ENCODE data around the gene SMYD3. TPM values are rescaled to one million over a fixed set of nuclear protein-coding genes. Genes with fewer than 3 reads are reported as not detected.

The SMYD3 gene
- total and polyA plus RNA-seq, 2 donors (not counting 1 experiment from before 2014, with no cell fraction given) = 9.7 to 37.2 TPM

DNA sequence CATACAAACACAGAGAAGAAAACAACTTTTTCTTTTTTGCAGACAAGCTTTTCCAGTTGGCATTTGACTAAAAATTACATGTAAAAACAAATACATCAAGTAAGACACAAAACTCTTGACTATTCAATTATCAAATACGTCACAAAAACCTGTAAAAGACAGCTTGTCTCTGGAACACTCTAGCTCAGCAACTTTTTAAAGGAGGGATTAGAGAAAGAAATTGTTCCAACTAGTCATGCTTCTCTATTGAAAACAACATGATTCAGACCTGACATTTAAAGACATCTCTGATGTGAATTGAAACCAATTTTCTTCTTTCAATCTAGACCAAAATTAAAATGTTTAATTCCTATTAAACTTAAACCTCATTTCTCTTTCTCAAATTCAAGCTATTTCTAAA lies 30.3 kb downstream of the SMYD3 start:
- ChIA-PET CTCF (interaction anchor here (1.4 kb wide), 1 partner anchor 21 kb away, joined by 4 read pairs; no protein-coding TSS in a partner anchor), POLR2A (no interaction called here)
- H3K4me3 ChIP-seq (ENCODE audit: control extremely low read depth in 1 of 5, extremely low read depth in 1 of 5, insufficient read depth in 1 of 5, low read depth in 2 of 5, low read length in 4 of 5) = no peak overlapping the region
- no peak for TF ChIP-seq EZH2 (IDR thresholded peaks at IDR 0.05; ENCODE audit: borderline replicate concordance, insufficient read depth, low read depth, low read length, poor library complexity, severe bottlenecking)
- TF ChIP-seq, protein P1, sequence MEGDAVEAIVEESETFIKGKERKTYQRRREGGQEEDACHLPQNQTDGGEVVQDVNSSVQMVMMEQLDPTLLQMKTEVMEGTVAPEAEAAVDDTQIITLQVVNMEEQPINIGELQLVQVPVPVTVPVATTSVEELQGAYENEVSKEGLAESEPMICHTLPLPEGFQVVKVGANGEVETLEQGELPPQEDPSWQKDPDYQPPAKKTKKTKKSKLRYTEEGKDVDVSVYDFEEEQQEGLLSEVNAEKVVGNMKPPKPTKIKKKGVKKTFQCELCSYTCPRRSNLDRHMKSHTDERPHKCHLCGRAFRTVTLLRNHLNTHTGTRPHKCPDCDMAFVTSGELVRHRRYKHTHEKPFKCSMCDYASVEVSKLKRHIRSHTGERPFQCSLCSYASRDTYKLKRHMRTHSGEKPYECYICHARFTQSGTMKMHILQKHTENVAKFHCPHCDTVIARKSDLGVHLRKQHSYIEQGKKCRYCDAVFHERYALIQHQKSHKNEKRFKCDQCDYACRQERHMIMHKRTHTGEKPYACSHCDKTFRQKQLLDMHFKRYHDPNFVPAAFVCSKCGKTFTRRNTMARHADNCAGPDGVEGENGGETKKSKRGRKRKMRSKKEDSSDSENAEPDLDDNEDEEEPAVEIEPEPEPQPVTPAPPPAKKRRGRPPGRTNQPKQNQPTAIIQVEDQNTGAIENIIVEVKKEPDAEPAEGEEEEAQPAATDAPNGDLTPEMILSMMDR (IDR thresholded peaks at IDR 0.05) = no peak
- no peaks in the 10 kb centered on the region for H3K27me3 ChIP-seq (replicated peaks in 1 of 4; ENCODE audit: control extremely low read depth in 1 of 4, control insufficient read depth in 3 of 4, insufficient read depth in 4 of 4, low read length in 3 of 4)
- no peak overlapping the region for H3K4me2 ChIP-seq (replicated peaks; ENCODE audit: low read depth, low read length, poor library complexity, severe bottlenecking)
- H3K27ac ChIP-seq (ENCODE audit: low read length in 2 of 2) = no peak overlapping the region
- no peak overlapping the region for H2AFZ ChIP-seq (ENCODE audit: insufficient read depth, low read depth, low read length, poor library complexity, severe bottlenecking)
- no peak for ATAC-seq (ENCODE audit: low read depth)
- intact Hi-C loops (cut with micrococcal nuclease) = no loop called here
- no peak overlapping the region for H3K4me3 Mint-ChIP-seq
- no peak overlapping the region for H3K9ac ChIP-seq (ENCODE audit: low read length)
- H3K27ac Mint-ChIP-seq = no peak overlapping the region
- no peak for DNase-seq
- H3K4me1 ChIP-seq (ENCODE audit: control insufficient read depth in 2 of 2, insufficient read depth in 2 of 2, low read length in 2 of 2) = no peaks in the 10 kb centered on the region
- H3K9me3 Mint-ChIP-seq (ENCODE audit: insufficient read depth) = no peaks in the 10 kb centered on the region
- H3K36me3 ChIP-seq (replicated peaks in 1 of 2; ENCODE audit: control extremely low read depth in 1 of 2, control insufficient read depth in 1 of 2, extremely low read depth in 1 of 2, insufficient read depth in 2 of 2, low read length in 1 of 2) = no peaks in the 10 kb centered on the region
- no peaks in the 10 kb centered on the region for H3K27me3 Mint-ChIP-seq
- H3K4me1 Mint-ChIP-seq = peaks cover 9% of the 10 kb centered on the region
- peaks cover 17% of the 10 kb centered on the region for H3K79me2 ChIP-seq (ENCODE audit: control insufficient read depth, insufficient read depth, low read length)
- no peaks in the 10 kb centered on the region for H3K9me3 ChIP-seq (ENCODE audit: control extremely low read depth in 1 of 3, control insufficient read depth in 2 of 3, insufficient read depth in 1 of 3, low read length in 2 of 3)
- H4K20me1 ChIP-seq (ENCODE audit: control insufficient read depth, insufficient read depth, low read length, poor library complexity, severe bottlenecking) = no peaks in the 10 kb centered on the region
- no CpG with 5 or more reads among the region's 1 CpG for WGBS (ENCODE audit: insufficient coverage)

DNA sequence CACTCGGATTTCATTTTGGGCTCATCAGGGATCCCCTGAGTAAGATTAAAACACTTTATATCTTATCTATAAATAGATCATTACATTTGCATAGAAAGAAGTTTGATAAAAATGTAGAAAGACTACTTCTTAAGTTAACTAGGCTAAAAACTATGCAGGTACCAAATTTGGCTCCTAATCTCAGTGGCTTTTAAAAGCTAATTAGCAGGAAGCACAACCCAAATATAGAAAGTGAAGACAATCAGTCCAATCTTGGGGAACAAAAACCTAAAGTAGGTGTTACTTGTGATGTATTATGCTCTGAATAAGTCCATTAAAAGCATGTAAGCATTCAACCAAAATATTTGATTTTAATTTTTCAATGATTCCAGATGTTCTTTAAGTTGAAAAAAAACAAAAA lies 35.4 kb downstream of the SMYD3 start:
- Histone ChIP-seq H3K9ac (ENCODE audit: low read length) (no peak overlapping the region), H3K4me3 (ENCODE audit: control extremely low read depth in 1 of 5, extremely low read depth in 1 of 5, insufficient read depth in 1 of 5, low read depth in 2 of 5, low read length in 4 of 5) (no peak overlapping the region), H3K4me2 (replicated peaks; ENCODE audit: low read depth, low read length, poor library complexity, severe bottlenecking) (no peak overlapping the region), H3K27ac (ENCODE audit: low read length in 2 of 2) (no peak overlapping the region), H4K20me1 (ENCODE audit: control insufficient read depth, insufficient read depth, low read length, poor library complexity, severe bottlenecking) (no peaks in the 10 kb centered on the region), H3K27me3 (replicated peaks in 1 of 4; ENCODE audit: control extremely low read depth in 1 of 4, control insufficient read depth in 3 of 4, insufficient read depth in 4 of 4, low read length in 3 of 4) (no peaks in the 10 kb centered on the region), H3K4me1 (ENCODE audit: control insufficient read depth in 2 of 2, insufficient read depth in 2 of 2, low read length in 2 of 2) (no peaks in the 10 kb centered on the region), H3K9me3 (ENCODE audit: control extremely low read depth in 1 of 3, control insufficient read depth in 2 of 3, insufficient read depth in 1 of 3, low read length in 2 of 3) (no peaks in the 10 kb centered on the region), H2AFZ (ENCODE audit: insufficient read depth, low read depth, low read length, poor library complexity, severe bottlenecking) (no peak overlapping the region), H3K36me3 (replicated peaks in 1 of 2; ENCODE audit: control extremely low read depth in 1 of 2, control insufficient read depth in 1 of 2, extremely low read depth in 1 of 2, insufficient read depth in 2 of 2, low read length in 1 of 2) (no peaks in the 10 kb centered on the region), H3K79me2 (ENCODE audit: control insufficient read depth, insufficient read depth, low read length) (peaks cover 5% of the 10 kb centered on the region)
- no CpG with 5 or more reads among the region's 1 CpG for WGBS (ENCODE audit: insufficient coverage)
- ChIA-PET CTCF (no interaction called here), POLR2A (no interaction called here)
- DNase-seq (no peak), ATAC-seq (ENCODE audit: low read depth) (no peak)
- TF ChIP-seq, protein P1 (IDR thresholded peaks at IDR 0.05) = no peak
- TF ChIP-seq EZH2 (IDR thresholded peaks at IDR 0.05; ENCODE audit: borderline replicate concordance, insufficient read depth, low read depth, low read length, poor library complexity, severe bottlenecking) = no peak
- Mint-ChIP-seq H3K9me3 (ENCODE audit: insufficient read depth) (no peaks in the 10 kb centered on the region), H3K27ac (no peak overlapping the region), H3K4me3 (no peak overlapping the region), H3K4me1 (peaks cover 8% of the 10 kb centered on the region), H3K27me3 (no peaks in the 10 kb centered on the region)
- intact Hi-C loops (cut with micrococcal nuclease) = no loop called here
